HepG2 (cell line): ENCODE measurements around the gene EBF4. TPM values are rescaled to one million over a fixed set of nuclear protein-coding genes. Genes with fewer than 3 reads are reported as not detected.
A peak's percentile ranks its signal among the peaks of the same experiment; 100 is the strongest.

Source experiments
- FOXJ3 ChIP-seq: sonication (generic); formaldehyde crosslinking; IDR thresholded peaks from 2 replicates; pipeline ENCODE4 v1.4.0; 2020; ENCODE audit warnings: missing genetic modification reagents, mild to moderate bottlenecking, borderline replicate concordance
- HOXD1 ChIP-seq: sonication (generic); formaldehyde crosslinking; IDR thresholded peaks from 2 replicates; pipeline ENCODE4 v1.5.0; 2020; ENCODE audit warnings: missing genetic modification reagents
- KLF6 ChIP-seq: IDR thresholded peaks from 2 replicates; pipeline ENCODE4 v1.8.0; 2016; ENCODE audit warnings: missing biosample characterization, missing genetic modification reagents
- POLR2A ChIP-seq, 2 experiments: IDR thresholded peaks; 2 replicates each; pipeline ENCODE4 v1.6.1; 2011; ENCODE audit warnings: low read depth in 2 of 2, low read length in 2 of 2, mild to moderate bottlenecking in 1 of 2, moderate library complexity in 1 of 2; ENCODE audit not compliant: insufficient read depth in 1 of 2
- SNAPC2 ChIP-seq: sonication (generic); formaldehyde crosslinking; IDR thresholded peaks from 2 replicates; pipeline ENCODE4 v1.8.1; 2022; ENCODE audit warnings: mild to moderate bottlenecking, missing genetic modification reagents
- SUZ12 ChIP-seq: fragments of 150-350 bp; IDR thresholded peaks from 2 replicates; pipeline ENCODE4 v1.6.1; 2014; ENCODE audit warnings: low read depth, low read length
- TCF7 ChIP-seq: sonication (generic); IDR thresholded peaks from 2 replicates; pipeline ENCODE4 v1.6.1; 2016; ENCODE audit warnings: antibody characterized with exemption, low read depth
- XRCC5 ChIP-seq: fragments of 200-400 bp; formaldehyde crosslinking; optimal IDR thresholded peaks from 2 replicates; pipeline ENCODE3; 2017; ENCODE audit warnings: mild to moderate bottlenecking, low read length
- ZBTB7A ChIP-seq: sonication (generic); formaldehyde crosslinking; IDR thresholded peaks from 2 replicates; pipeline ENCODE4 v1.8.0; 2022; ENCODE audit warnings: mild to moderate bottlenecking, missing genetic modification reagents
- ZBTB7B ChIP-seq: sonication (generic); formaldehyde crosslinking; IDR thresholded peaks from 2 replicates; pipeline ENCODE4 v1.4.0; 2020; ENCODE audit warnings: missing genetic modification reagents
- ZMYM2 ChIP-seq: sonication (generic); formaldehyde crosslinking; IDR thresholded peaks from 2 replicates; pipeline ENCODE4 v1.8.0; 2022; ENCODE audit warnings: mild to moderate bottlenecking, missing genetic modification reagents
- ZSCAN12 ChIP-seq: sonication (generic); formaldehyde crosslinking; IDR thresholded peaks from 2 replicates; pipeline ENCODE4 v1.9.0; 2021; ENCODE audit warnings: mild to moderate bottlenecking, missing genetic modification reagents
- polyA plus RNA-seq, 8 experiments: library from polyadenylated mRNA; depleted of rRNA in 3 of 8; stranded (reverse) in 7 of 8; unstranded in 1 of 8; fragments of >200 nt; fragmentation: Illumina TruSeq in 4 of 8; extraction: Trizol in 4 of 8; gene quantifications; 2 replicates each; pipeline versions ENCODE4 v1.2.1 to v1.2.3, GENCODE V29; 2011 to 2016; ENCODE audit warnings: low read depth in 4 of 8, missing spikeins in 1 of 8, mixed read lengths in 1 of 8; ENCODE audit not compliant: insufficient read depth in 1 of 8
- total RNA-seq, 5 experiments: library from RNA; depleted of rRNA; stranded (reverse); fragments of >200 nt; fragmentation: Illumina TruSeq; extraction: Trizol; gene quantifications; 2 replicates each; pipeline ENCODE4 v1.2.3, GENCODE V29; 2016; ENCODE audit warnings: low read depth in 1 of 5
- TF ChIP-seq, protein P1 (sequence below): sonication (generic); formaldehyde crosslinking; conservative IDR thresholded peaks from 2 replicates; pipeline ENCODE4 v1.4.0; 2020; ENCODE audit warnings: missing genetic modification reagents
- TF ChIP-seq, protein P2 (sequence below): sonication (generic); formaldehyde crosslinking; IDR thresholded peaks from 2 replicates; pipeline ENCODE4 v1.4.0; 2020; ENCODE audit warnings: missing genetic modification reagents, borderline replicate concordance
- TF ChIP-seq, protein P3 (sequence below): sonication (generic); formaldehyde crosslinking; IDR thresholded peaks from 2 replicates; pipeline ENCODE4 v1.9.0; 2022; ENCODE audit warnings: missing genetic modification reagents, mild to moderate bottlenecking, borderline replicate concordance
- TF ChIP-seq, protein P4 (sequence below): sonication (generic); formaldehyde crosslinking; IDR thresholded peaks from 2 replicates; pipeline ENCODE4 v1.4.0; 2020; ENCODE audit warnings: missing genetic modification reagents
- TF ChIP-seq, protein P5 (sequence below): sonication (generic); formaldehyde crosslinking; IDR thresholded peaks from 2 replicates; pipeline ENCODE4 v1.4.0; 2020; ENCODE audit warnings: missing genetic modification reagents

Gene EBF4
- total and polyA plus RNA-seq, 2 of the 13 experiments (the other 11 are each of a cell fraction or from before 2014, with no cell fraction given), result 0.84 to 2.2 TPM

DNA sequence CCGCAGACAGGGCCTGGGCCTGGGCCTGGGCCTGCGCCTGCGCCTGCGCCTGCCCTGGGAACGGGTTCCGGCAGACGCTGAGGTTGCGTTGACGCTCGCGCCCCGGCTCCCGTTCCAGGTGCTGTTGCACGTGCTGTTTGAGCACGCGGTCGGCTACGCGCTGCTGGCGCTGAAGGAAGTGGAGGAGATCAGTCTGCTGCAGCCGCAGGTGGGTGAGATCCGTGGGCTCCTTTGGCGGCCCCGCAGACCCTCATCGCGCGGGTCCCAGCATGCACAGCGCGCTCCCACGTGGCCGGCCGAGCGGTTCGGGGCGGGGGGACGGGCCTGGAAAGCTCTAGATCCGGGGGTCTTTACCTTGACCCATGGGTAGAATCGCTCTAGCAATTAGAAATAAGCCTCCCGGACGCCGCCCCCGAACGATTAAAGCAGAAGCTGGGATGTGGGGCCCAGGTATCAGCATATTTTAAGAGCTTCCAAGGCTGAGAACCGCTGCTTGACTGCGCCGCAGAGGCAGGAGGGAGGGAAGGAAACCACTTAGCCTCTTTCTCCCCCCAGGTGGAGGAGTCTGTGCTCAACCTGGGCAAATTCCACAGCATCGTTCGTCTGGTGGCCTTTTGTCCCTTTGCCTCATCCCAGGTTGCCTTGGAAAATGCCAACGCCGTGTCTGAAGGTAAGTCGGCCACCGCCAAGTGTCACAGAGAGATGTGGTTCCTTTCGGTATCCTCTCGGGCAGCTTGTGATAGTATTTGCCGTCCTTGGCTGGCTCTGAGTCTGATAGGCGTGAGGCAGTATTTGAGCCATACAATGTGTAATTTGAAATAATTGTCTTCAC lies 39.6 kb upstream of the EBF4 start (continued):
- TF ChIP-seq, protein P1, sequence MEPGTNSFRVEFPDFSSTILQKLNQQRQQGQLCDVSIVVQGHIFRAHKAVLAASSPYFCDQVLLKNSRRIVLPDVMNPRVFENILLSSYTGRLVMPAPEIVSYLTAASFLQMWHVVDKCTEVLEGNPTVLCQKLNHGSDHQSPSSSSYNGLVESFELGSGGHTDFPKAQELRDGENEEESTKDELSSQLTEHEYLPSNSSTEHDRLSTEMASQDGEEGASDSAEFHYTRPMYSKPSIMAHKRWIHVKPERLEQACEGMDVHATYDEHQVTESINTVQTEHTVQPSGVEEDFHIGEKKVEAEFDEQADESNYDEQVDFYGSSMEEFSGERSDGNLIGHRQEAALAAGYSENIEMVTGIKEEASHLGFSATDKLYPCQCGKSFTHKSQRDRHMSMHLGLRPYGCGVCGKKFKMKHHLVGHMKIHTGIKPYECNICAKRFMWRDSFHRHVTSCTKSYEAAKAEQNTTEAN (CRISPR knock-in tag), result peak; percentile 82
- TF ChIP-seq TCF7 (no peak), ZSCAN12 (CRISPR knock-in tag) (no peak), FOXJ3 (CRISPR knock-in tag) (peak; percentile 31; the same call in 1 of the 2 replicates), POLR2A (IDR thresholded peaks at IDR 0.05; ENCODE audit: insufficient read depth in 1 of 2, low read depth in 2 of 2, low read length in 2 of 2) (peak; percentile 25 to 44; a peak in 2 of 4 replicates), SNAPC2 (CRISPR knock-in tag) (no peak), SUZ12 (peak; percentile 44), KLF6 (CRISPR knock-in tag) (no peak; the same call in 1 of the 2 replicates), ZBTB7B (peak; percentile 28; the same call in 1 of the 2 replicates), XRCC5 (peak; percentile 55), ZMYM2 (CRISPR knock-in tag) (peak; percentile 77; the same call in 1 of the 2 replicates), ZBTB7A (CRISPR knock-in tag) (peak; percentile 92), HOXD1 (CRISPR knock-in tag) (0 out of 2 replicates have a peak, but pooled peaks have one; percentile 5)
- TF ChIP-seq, protein P2, sequence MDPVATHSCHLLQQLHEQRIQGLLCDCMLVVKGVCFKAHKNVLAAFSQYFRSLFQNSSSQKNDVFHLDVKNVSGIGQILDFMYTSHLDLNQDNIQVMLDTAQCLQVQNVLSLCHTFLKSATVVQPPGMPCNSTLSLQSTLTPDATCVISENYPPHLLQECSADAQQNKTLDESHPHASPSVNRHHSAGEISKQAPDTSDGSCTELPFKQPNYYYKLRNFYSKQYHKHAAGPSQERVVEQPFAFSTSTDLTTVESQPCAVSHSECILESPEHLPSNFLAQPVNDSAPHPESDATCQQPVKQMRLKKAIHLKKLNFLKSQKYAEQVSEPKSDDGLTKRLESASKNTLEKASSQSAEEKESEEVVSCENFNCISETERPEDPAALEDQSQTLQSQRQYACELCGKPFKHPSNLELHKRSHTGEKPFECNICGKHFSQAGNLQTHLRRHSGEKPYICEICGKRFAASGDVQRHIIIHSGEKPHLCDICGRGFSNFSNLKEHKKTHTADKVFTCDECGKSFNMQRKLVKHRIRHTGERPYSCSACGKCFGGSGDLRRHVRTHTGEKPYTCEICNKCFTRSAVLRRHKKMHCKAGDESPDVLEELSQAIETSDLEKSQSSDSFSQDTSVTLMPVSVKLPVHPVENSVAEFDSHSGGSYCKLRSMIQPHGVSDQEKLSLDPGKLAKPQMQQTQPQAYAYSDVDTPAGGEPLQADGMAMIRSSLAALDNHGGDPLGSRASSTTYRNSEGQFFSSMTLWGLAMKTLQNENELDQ (CRISPR knock-in tag), result peak; percentile 48; the same call in 1 of the 2 replicates
- TF ChIP-seq, protein P3, sequence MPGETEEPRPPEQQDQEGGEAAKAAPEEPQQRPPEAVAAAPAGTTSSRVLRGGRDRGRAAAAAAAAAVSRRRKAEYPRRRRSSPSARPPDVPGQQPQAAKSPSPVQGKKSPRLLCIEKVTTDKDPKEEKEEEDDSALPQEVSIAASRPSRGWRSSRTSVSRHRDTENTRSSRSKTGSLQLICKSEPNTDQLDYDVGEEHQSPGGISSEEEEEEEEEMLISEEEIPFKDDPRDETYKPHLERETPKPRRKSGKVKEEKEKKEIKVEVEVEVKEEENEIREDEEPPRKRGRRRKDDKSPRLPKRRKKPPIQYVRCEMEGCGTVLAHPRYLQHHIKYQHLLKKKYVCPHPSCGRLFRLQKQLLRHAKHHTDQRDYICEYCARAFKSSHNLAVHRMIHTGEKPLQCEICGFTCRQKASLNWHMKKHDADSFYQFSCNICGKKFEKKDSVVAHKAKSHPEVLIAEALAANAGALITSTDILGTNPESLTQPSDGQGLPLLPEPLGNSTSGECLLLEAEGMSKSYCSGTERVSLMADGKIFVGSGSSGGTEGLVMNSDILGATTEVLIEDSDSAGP (CRISPR knock-in tag), result peak; percentile 88; the same call in 1 of the 2 replicates
- TF ChIP-seq, protein P4, sequence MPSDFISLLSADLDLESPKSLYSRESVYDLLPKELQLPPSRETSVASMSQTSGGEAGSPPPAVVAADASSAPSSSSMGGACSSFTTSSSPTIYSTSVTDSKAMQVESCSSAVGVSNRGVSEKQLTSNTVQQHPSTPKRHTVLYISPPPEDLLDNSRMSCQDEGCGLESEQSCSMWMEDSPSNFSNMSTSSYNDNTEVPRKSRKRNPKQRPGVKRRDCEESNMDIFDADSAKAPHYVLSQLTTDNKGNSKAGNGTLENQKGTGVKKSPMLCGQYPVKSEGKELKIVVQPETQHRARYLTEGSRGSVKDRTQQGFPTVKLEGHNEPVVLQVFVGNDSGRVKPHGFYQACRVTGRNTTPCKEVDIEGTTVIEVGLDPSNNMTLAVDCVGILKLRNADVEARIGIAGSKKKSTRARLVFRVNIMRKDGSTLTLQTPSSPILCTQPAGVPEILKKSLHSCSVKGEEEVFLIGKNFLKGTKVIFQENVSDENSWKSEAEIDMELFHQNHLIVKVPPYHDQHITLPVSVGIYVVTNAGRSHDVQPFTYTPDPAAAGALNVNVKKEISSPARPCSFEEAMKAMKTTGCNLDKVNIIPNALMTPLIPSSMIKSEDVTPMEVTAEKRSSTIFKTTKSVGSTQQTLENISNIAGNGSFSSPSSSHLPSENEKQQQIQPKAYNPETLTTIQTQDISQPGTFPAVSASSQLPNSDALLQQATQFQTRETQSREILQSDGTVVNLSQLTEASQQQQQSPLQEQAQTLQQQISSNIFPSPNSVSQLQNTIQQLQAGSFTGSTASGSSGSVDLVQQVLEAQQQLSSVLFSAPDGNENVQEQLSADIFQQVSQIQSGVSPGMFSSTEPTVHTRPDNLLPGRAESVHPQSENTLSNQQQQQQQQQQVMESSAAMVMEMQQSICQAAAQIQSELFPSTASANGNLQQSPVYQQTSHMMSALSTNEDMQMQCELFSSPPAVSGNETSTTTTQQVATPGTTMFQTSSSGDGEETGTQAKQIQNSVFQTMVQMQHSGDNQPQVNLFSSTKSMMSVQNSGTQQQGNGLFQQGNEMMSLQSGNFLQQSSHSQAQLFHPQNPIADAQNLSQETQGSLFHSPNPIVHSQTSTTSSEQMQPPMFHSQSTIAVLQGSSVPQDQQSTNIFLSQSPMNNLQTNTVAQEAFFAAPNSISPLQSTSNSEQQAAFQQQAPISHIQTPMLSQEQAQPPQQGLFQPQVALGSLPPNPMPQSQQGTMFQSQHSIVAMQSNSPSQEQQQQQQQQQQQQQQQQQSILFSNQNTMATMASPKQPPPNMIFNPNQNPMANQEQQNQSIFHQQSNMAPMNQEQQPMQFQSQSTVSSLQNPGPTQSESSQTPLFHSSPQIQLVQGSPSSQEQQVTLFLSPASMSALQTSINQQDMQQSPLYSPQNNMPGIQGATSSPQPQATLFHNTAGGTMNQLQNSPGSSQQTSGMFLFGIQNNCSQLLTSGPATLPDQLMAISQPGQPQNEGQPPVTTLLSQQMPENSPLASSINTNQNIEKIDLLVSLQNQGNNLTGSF (CRISPR knock-in tag), result peak; percentile 85; the same call in 1 of the 2 replicates
- TF ChIP-seq, protein P5, sequence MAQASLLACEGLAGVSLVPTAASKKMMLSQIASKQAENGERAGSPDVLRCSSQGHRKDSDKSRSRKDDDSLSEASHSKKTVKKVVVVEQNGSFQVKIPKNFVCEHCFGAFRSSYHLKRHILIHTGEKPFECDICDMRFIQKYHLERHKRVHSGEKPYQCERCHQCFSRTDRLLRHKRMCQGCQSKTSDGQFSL (CRISPR knock-in tag), result no peak
